MG63 (cell line): ENCODE data around the gene APOBEC3A. TPM values are rescaled to one million over a fixed set of nuclear protein-coding genes. Genes with fewer than 3 reads are reported as not detected.
"Not testable (repeated sequence)": the region's sequence is repeated elsewhere in the genome, so short reads cannot be mapped to it uniquely, and the experiment has no call there.

Experiments
- DNase-seq: peaks from one replicate; pipeline ENCODE4 v3.0.0-alpha.2; 2020
- H3K27me3 ChIP-seq: fragments of 250-450 bp; sonication (Bioruptor Pico); 2 replicates; pipeline ENCODE4 v1.5.1; 2020; ENCODE audit warnings: mild to moderate bottlenecking, moderate library complexity
- H3K36me3 ChIP-seq: fragments of 250-450 bp; sonication (Bioruptor Pico); 2 replicates; pipeline ENCODE4 v1.5.1; 2020; ENCODE audit warnings: mild to moderate bottlenecking, moderate library complexity
- H3K4me3 ChIP-seq: fragments of 250-450 bp; sonication (Bioruptor Pico); 2 replicates; pipeline ENCODE4 v1.5.1; 2020; ENCODE audit warnings: mild to moderate bottlenecking, moderate library complexity
- H3K9me3 ChIP-seq: fragments of 250-450 bp; sonication (Bioruptor Pico); 2 replicates; pipeline ENCODE4 v1.5.1; 2020; ENCODE audit warnings: mild to moderate bottlenecking, moderate library complexity
- total RNA-seq: library from RNA; depleted of rRNA; stranded (reverse); fragments of >200 nt; shearing (Covaris generic); gene quantifications from 2 replicates; pipeline ENCODE4 v1.2.3, GENCODE V29; 2014; ENCODE audit warnings: low replicate concordance; rRNA removed

APOBEC3A gene
- total RNA-seq, 1 experiment from 2014 or later: not detected

GRCh38 chr22:38984224-38984623 lies 26.8 kb downstream of the APOBEC3A start:
- Histone ChIP-seq H3K9me3 (peaks cover 3% of the 10 kb centered on the region; the same call in 1 of the 2 replicates), H3K27me3 (0 out of 2 replicates have a peak, but pooled peaks cover under 1% of the 10 kb centered on the region), H3K4me3 (no peak overlapping the region), H3K36me3 (no peaks in the 10 kb centered on the region)
- DNase-seq: no peak

- not testable (repeated sequence) for H3K36me3 ChIP-seq, H3K27me3 ChIP-seq, H3K4me3 ChIP-seq, H3K9me3 ChIP-seq
- peak; percentile 23 for DNase-seq
These were observed 27.7 kb downstream of the APOBEC3A start for GRCh38 chr22:38984784-38985757.

GRCh38 chr22:38986629-38987028 lies 29.2 kb downstream of the APOBEC3A start:
- DNase-seq: no peak
- no peaks in the 10 kb centered on the region for H3K36me3 ChIP-seq
- no peaks in the 10 kb centered on the region for H3K27me3 ChIP-seq
- H3K4me3 ChIP-seq: no peak overlapping the region
- peaks cover 3% of the 10 kb centered on the region; the same call in 1 of the 2 replicates for H3K9me3 ChIP-seq

- Histone ChIP-seq H3K36me3 (no peaks in the 10 kb centered on the region), H3K9me3 (peaks cover 3% of the 10 kb centered on the region; the same call in 1 of the 2 replicates), H3K27me3 (no peaks in the 10 kb centered on the region), H3K4me3 (no peak overlapping the region)
- DNase-seq: no peak
These were observed 29.9 kb downstream of the APOBEC3A start for GRCh38 chr22:38987171-38987895.

- no peaks in the 10 kb centered on the region for H3K27me3 ChIP-seq
- no peak for DNase-seq
- H3K4me3 ChIP-seq: no peak overlapping the region
- H3K9me3 ChIP-seq: no peaks in the 10 kb centered on the region
- H3K36me3 ChIP-seq: no peaks in the 10 kb centered on the region
These were observed 32.1 kb downstream of the APOBEC3A start for GRCh38 chr22:38989466-38989865.

- not testable (repeated sequence) for H3K36me3 ChIP-seq, H3K4me3 ChIP-seq, H3K27me3 ChIP-seq, DNase-seq, H3K9me3 ChIP-seq
These were observed 35.5 kb downstream of the APOBEC3A start for GRCh38 chr22:38992871-38993371.

GRCh38 chr22:38996105-38996504 lies 38.7 kb downstream of the APOBEC3A start:
- Histone ChIP-seq H3K9me3 (no peaks in the 10 kb centered on the region), H3K4me3 (no peak overlapping the region), H3K36me3 (no peaks in the 10 kb centered on the region), H3K27me3 (peaks cover 7% of the 10 kb centered on the region; the same call in 1 of the 2 replicates)
- no peak for DNase-seq

GRCh38 chr22:38997518-38997917 lies 40.1 kb downstream of the APOBEC3A start:
- Histone ChIP-seq H3K36me3 (no peaks in the 10 kb centered on the region), H3K4me3 (no peak overlapping the region), H3K9me3 (no peaks in the 10 kb centered on the region), H3K27me3 (peaks cover 7% of the 10 kb centered on the region; the same call in 1 of the 2 replicates)
- no peak for DNase-seq

- DNase-seq: peak; percentile 74
- Histone ChIP-seq H3K36me3 (no peaks in the 10 kb centered on the region), H3K9me3 (no peaks in the 10 kb centered on the region), H3K27me3 (peaks cover 4% of the 10 kb centered on the region; the same call in 1 of the 2 replicates), H3K4me3 (no peak overlapping the region)
These were observed 45.8 kb downstream of the APOBEC3A start for GRCh38 chr22:39003165-39003638.

GRCh38 chr22:39007177-39007576 lies 49.8 kb downstream of the APOBEC3A start:
- Histone ChIP-seq H3K36me3 (no peaks in the 10 kb centered on the region), H3K4me3 (no peak overlapping the region), H3K9me3 (no peaks in the 10 kb centered on the region), H3K27me3 (no peaks in the 10 kb centered on the region)
- DNase-seq: no peak

- H3K36me3 ChIP-seq, H3K4me3 ChIP-seq, DNase-seq, H3K27me3 ChIP-seq, H3K9me3 ChIP-seq: not testable (repeated sequence)
These were observed 51.0 kb downstream of the APOBEC3A start for GRCh38 chr22:39008271-39008850.

GRCh38 chr22:39010946-39011345 lies 53.5 kb downstream of the APOBEC3A start:
- DNase-seq: no peak
- Histone ChIP-seq H3K36me3 (no peaks in the 10 kb centered on the region), H3K4me3 (no peak overlapping the region), H3K9me3 (no peaks in the 10 kb centered on the region), H3K27me3 (no peaks in the 10 kb centered on the region)

Other genes starting within 250 kb of the APOBEC3A start
- gene SUN2, start 201.6 kb upstream of the APOBEC3A start, total RNA-seq: 126 and 182 TPM in 2 replicates
- 11.3 and 18.8 TPM in 2 replicates for gene DNAL4, start 163.5 kb upstream of the APOBEC3A start, total RNA-seq
- 0.76 and 1.8 TPM in 2 replicates for gene NPTXR, start 113.6 kb upstream of the APOBEC3A start, total RNA-seq
- gene CBX6, start 85.4 kb upstream of the APOBEC3A start, total RNA-seq: 9.1 and 18.9 TPM in 2 replicates
- 3.6 and 4.5 TPM in 2 replicates for gene APOBEC3B, start 24.7 kb downstream of the APOBEC3A start, total RNA-seq
- gene APOBEC3C, start 56.6 kb downstream of the APOBEC3A start, total RNA-seq: 2.0 and 2.1 TPM in 2 replicates
- gene APOBEC3D, start 63.5 kb downstream of the APOBEC3A start, total RNA-seq: not detected in 2 replicates
- 0.20 TPM in 1 of 2 replicates, not detected in the other for gene APOBEC3F, start 83.3 kb downstream of the APOBEC3A start, total RNA-seq
- gene APOBEC3G, start 119.7 kb downstream of the APOBEC3A start, total RNA-seq: 0.76 TPM in 1 of 2 replicates, not detected in the other
- not detected in 2 replicates for gene APOBEC3H, start 139.6 kb downstream of the APOBEC3A start, total RNA-seq
- 7.9 and 13.6 TPM in 2 replicates for gene CBX7, start 195.1 kb downstream of the APOBEC3A start, total RNA-seq